HCT116 (cell line): ENCODE data around the gene FAM76B. TPM values are rescaled to one million over a fixed set of nuclear protein-coding genes. Genes with fewer than 3 reads are reported as not detected.

Source experiments
- ATAC-seq: fragments of 200-7000 bp; cut with Tn5 transposase; 2 replicates; pipeline ENCODE4 v1.9.1; 2020; ENCODE audit warnings: mild to moderate bottlenecking, moderate library complexity
- BruUV-seq: library from RNA; stranded (reverse); fragments of 400-500 nt; replicated peaks from 2 replicates; lab custom pipeline; 2021; lab: Mats Ljungman, UMichigan
- CTCF ChIA-PET: fragments of 300-600 bp; sonication (Branson Sonifier 250); formaldehyde crosslinking; loops from one replicate; lab custom pipeline; 2021; ENCODE audit warnings: antibody characterized with exemption; lab: Charles Lee
- POLR2A ChIA-PET: fragments of 300-600, 350-600 bp; sonication (Branson Sonifier 250); formaldehyde crosslinking; loops from one replicate; lab custom pipeline; 2021; ENCODE audit warnings: antibody characterized with exemption; lab: Charles Lee
- RAD21 ChIA-PET, 2 experiments: fragments of 300-600 bp; sonication (Branson Sonifier 250); formaldehyde crosslinking; loops; one replicate each; lab custom pipeline; 2023; ENCODE audit warnings: low total read pairs in 2 of 2; ENCODE audit not compliant: uncharacterized antibody in 2 of 2, unreplicated experiment in 2 of 2, low non-redundant PET in 1 of 2; lab: Charles Lee
- DNase-seq: peaks from one replicate; pipeline ENCODE4 v3.0.0-alpha.2; 2010; ENCODE audit warnings: low read depth, low spot score
- H2AFZ ChIP-seq: fragments of 200-600 bp; shearing (Covaris generic), sonication (generic); 2 replicates; pipeline ENCODE4 v1.6.1; 2017; ENCODE audit warnings: low read depth, mixed run types, mixed read lengths, antibody characterized with exemption, low read length; ENCODE audit not compliant: poor library complexity, severe bottlenecking
- H3K27ac ChIP-seq: 2 replicates; pipeline ENCODE4 v1.5.1; 2012; ENCODE audit warnings: low read depth, low read length
- H3K27me3 ChIP-seq: fragments of 200-600 bp; sonication (generic); 2 replicates; pipeline ENCODE4 v1.6.1; 2016; ENCODE audit warnings: mixed run types, low read length, mixed read lengths; ENCODE audit not compliant: insufficient read depth
- H3K36me3 ChIP-seq, 2 experiments: fragments of 200-500 bp in 1 of 2; fragments of 200-600 bp in 1 of 2; sonication (Bioruptor generic) in 1 of 2; sonication (generic) in 1 of 2; 2 replicates each; pipeline versions ENCODE4 v1.5.1 to v1.6.1; 2014 to 2016; ENCODE audit warnings: low read length in 2 of 2, inconsistent platforms in 1 of 2, mixed read lengths in 1 of 2, mixed run types in 1 of 2; ENCODE audit not compliant: insufficient read depth in 2 of 2, control insufficient read depth in 1 of 2
- H3K4me1 ChIP-seq, 2 experiments: fragments of 200-600 bp in 1 of 2; sonication (generic) in 1 of 2; 2 replicates each; pipeline versions ENCODE4 v1.5.1 to v1.6.1; 2012 to 2017; ENCODE audit warnings: low read length in 2 of 2, inconsistent platforms in 1 of 2, mild to moderate bottlenecking in 1 of 2, mixed read lengths in 1 of 2, mixed run types in 1 of 2, moderate library complexity in 1 of 2; ENCODE audit not compliant: insufficient read depth in 2 of 2, control insufficient read depth in 1 of 2
- H3K4me2 ChIP-seq: fragments of 200-600 bp; sonication (generic); 2 replicates; pipeline ENCODE4 v1.6.1; 2017; ENCODE audit warnings: mixed run types, low read length, mixed read lengths
- H3K4me3 ChIP-seq, 2 experiments: fragments of 200-600 bp in 1 of 2; sonication (generic) in 1 of 2; replicated peaks in 1 of 2; 2 replicates each; pipeline ENCODE4 v1.5.1; 2011 to 2016; ENCODE audit warnings: low read length in 2 of 2, control low read depth in 1 of 2, low read depth in 1 of 2, mild to moderate bottlenecking in 1 of 2, mixed read lengths in 1 of 2, mixed run types in 1 of 2
- H3K79me2 ChIP-seq: fragments of 200-600 bp; sonication (generic); 2 replicates; pipeline ENCODE4 v1.6.1; 2017; ENCODE audit warnings: mild to moderate bottlenecking, mixed run types, low read length, moderate library complexity, mixed read lengths; ENCODE audit not compliant: insufficient read depth
- H3K9ac ChIP-seq: fragments of 200-600 bp; sonication (generic); 2 replicates; pipeline ENCODE4 v1.6.1; 2016; ENCODE audit warnings: low read length, mixed read lengths
- H3K9me2 ChIP-seq: fragments of 200-600 bp; sonication (generic), shearing (Covaris generic); 2 replicates; pipeline ENCODE4 v1.6.1; 2017; ENCODE audit warnings: mixed run types, mild to moderate bottlenecking, moderate library complexity; ENCODE audit not compliant: insufficient read depth
- H3K9me3 ChIP-seq, 2 experiments: fragments of 200-500 bp in 1 of 2; fragments of 200-600 bp in 1 of 2; sonication (Bioruptor generic) in 1 of 2; sonication (generic) in 1 of 2; 2 replicates each; pipeline ENCODE4 v1.6.1; 2014 to 2017; ENCODE audit warnings: low read length in 2 of 2, mixed read lengths in 2 of 2, inconsistent platforms in 1 of 2, low read depth in 1 of 2, mild to moderate bottlenecking in 1 of 2, mixed run types in 1 of 2, moderate library complexity in 1 of 2; ENCODE audit not compliant: control insufficient read depth in 1 of 2, insufficient read depth in 1 of 2
- H4K20me1 ChIP-seq: fragments of 200-600 bp; sonication (generic), shearing (Covaris generic); 2 replicates; pipeline ENCODE4 v1.6.1; 2017; ENCODE audit warnings: mixed run types, mild to moderate bottlenecking, moderate library complexity; ENCODE audit not compliant: insufficient read depth
- ATF3 ChIP-seq: IDR thresholded peaks from 2 replicates; pipeline ENCODE4 v1.6.1; 2012
- CBX3 ChIP-seq: IDR thresholded peaks from 2 replicates; pipeline ENCODE4 v1.6.1; 2012; ENCODE audit warnings: low read depth
- CEBPB ChIP-seq: IDR thresholded peaks from 2 replicates; pipeline ENCODE4 v1.6.1; 2012; ENCODE audit warnings: low read depth
- EGR1 ChIP-seq: IDR thresholded peaks from 2 replicates; pipeline ENCODE4 v1.6.1; 2012; ENCODE audit warnings: low read depth
- ELF1 ChIP-seq: IDR thresholded peaks from 2 replicates; pipeline ENCODE4 v1.6.1; 2012; ENCODE audit warnings: low read depth, borderline replicate concordance
- EZH2 ChIP-seq: fragments of 200-600 bp; sonication (generic); IDR thresholded peaks from 2 replicates; pipeline ENCODE4 v1.6.1; 2017; ENCODE audit warnings: antibody characterized with exemption, mixed run types
- FOSL1 ChIP-seq: IDR thresholded peaks from 2 replicates; pipeline ENCODE4 v1.6.1; 2012; ENCODE audit warnings: low read depth
- JUND ChIP-seq: IDR thresholded peaks from 2 replicates; pipeline ENCODE4 v1.6.1; 2012
- POLR2A ChIP-seq: IDR thresholded peaks from 2 replicates; pipeline ENCODE4 v1.7.0; 2011; ENCODE audit warnings: borderline replicate concordance; ENCODE audit not compliant: insufficient read depth, insufficient read length; ENCODE audit errors: extremely low read depth
- POLR2AphosphoS5 ChIP-seq: IDR thresholded peaks from 2 replicates; pipeline ENCODE4 v1.6.1; 2011; ENCODE audit warnings: mild to moderate bottlenecking, low read depth, low read length, moderate library complexity
- RAD21 ChIP-seq: IDR thresholded peaks from 2 replicates; pipeline ENCODE4 v1.6.1; 2012; ENCODE audit warnings: low read depth, mild to moderate bottlenecking
- REST ChIP-seq: IDR thresholded peaks from 2 replicates; pipeline ENCODE4 v1.6.1; 2012; ENCODE audit warnings: low read depth
- SRF ChIP-seq: IDR thresholded peaks from 2 replicates; pipeline ENCODE4 v1.6.1; 2012; ENCODE audit warnings: low read depth
- ZBTB33 ChIP-seq: IDR thresholded peaks from 2 replicates; pipeline ENCODE4 v1.6.1; 2011; ENCODE audit warnings: mild to moderate bottlenecking, low read length, moderate library complexity; ENCODE audit not compliant: insufficient replicate concordance; ENCODE audit errors: extremely low read depth
- ZNF274 ChIP-seq: fragments of 200-500 bp; sonication (Bioruptor generic); IDR thresholded peaks from 2 replicates; pipeline ENCODE4 v1.6.1; 2014; ENCODE audit warnings: mild to moderate bottlenecking, low read depth, low read length, inconsistent platforms
- intact Hi-C: fragments of 100-400 bp; cut with micrococcal nuclease; formaldehyde crosslinking; loops from 2 replicates; pipeline ENCODE4 v1.10.0; 2022
- total RNA-seq: library from RNA; stranded (reverse); gene quantifications from one replicate; pipeline ENCODE4 v1.2.1, GENCODE V29; 2021; ENCODE audit not compliant: unreplicated experiment

The FAM76B gene
- total RNA-seq, 1 experiment from 2014 or later = 27.5 TPM

- ChIA-PET POLR2A (no interaction called here), CTCF (interaction anchor here (1.2 to 1.3 kb wide), 2 partner anchors 613 to 615 kb away, joined by 4 to 6 read pairs; no protein-coding TSS in a partner anchor), RAD21 (no interaction called here)
- Histone ChIP-seq H3K36me3 (peaks cover 0 to 13% of the 10 kb centered on the region in 2 experiments; a peak in 1 of 4 replicates), H3K9ac (no peak overlapping the region), H3K79me2 (no peaks in the 10 kb centered on the region), H3K27me3 (no peaks in the 10 kb centered on the region), H3K4me3 (no peak overlapping the region), H3K9me2 (no peaks in the 10 kb centered on the region), H3K4me2 (no peak overlapping the region), H2AFZ (no peak overlapping the region), H3K27ac (no peak overlapping the region), H4K20me1 (no peaks in the 10 kb centered on the region), H3K9me3 (no peaks in the 10 kb centered on the region), H3K4me1 (no peaks in the 10 kb centered on the region)
- no TSS peak for BruUV-seq
- ATAC-seq (no peak), DNase-seq (no peak)
- intact Hi-C loops = loop anchor here (10.0 kb wide), 1 partner anchor 657 kb away; no protein-coding TSS in a partner anchor
- no peak for TF ChIP-seq SRF
- no peak for TF ChIP-seq FOSL1
- TF ChIP-seq POLR2A = no peak
- no peak for TF ChIP-seq JUND
- TF ChIP-seq CBX3 = no peak
- TF ChIP-seq CEBPB = no peak
- no peak for TF ChIP-seq ZNF274
- no peak for TF ChIP-seq EGR1
- TF ChIP-seq ATF3 = no peak
Measured at GRCh38 chr11:95767498-95767897, 22.1 kb downstream of the FAM76B start.

GRCh38 chr11:95766701-95767100 lies 22.9 kb downstream of the FAM76B start:
- no TSS peak for BruUV-seq
- no peak overlapping the region for H3K9ac ChIP-seq
- no peaks in the 10 kb centered on the region for H3K9me3 ChIP-seq
- ATAC-seq = no peak
- no peak for DNase-seq
- H3K79me2 ChIP-seq = no peaks in the 10 kb centered on the region
- ChIA-PET POLR2A (no interaction called here), RAD21 (no interaction called here), CTCF (interaction anchor here (8.3 kb wide), 1 partner anchor 614 kb away, joined by 83 read pairs; no protein-coding TSS in a partner anchor)
- H3K4me1 ChIP-seq = no peaks in the 10 kb centered on the region
- H3K9me2 ChIP-seq = no peaks in the 10 kb centered on the region
- no peak overlapping the region for H3K4me3 ChIP-seq
- peaks cover 0 to 9% of the 10 kb centered on the region in 2 experiments; a peak in 1 of 4 replicates for H3K36me3 ChIP-seq
- no peaks in the 10 kb centered on the region for H4K20me1 ChIP-seq
- no peak overlapping the region for H2AFZ ChIP-seq
- H3K27ac ChIP-seq = no peak overlapping the region
- no peak overlapping the region for H3K4me2 ChIP-seq
- H3K27me3 ChIP-seq = no peaks in the 10 kb centered on the region
- intact Hi-C loops = loop anchor here (10.0 kb wide), 1 partner anchor 658 kb away; no protein-coding TSS in a partner anchor
- TF ChIP-seq ATF3 (no peak), CBX3 (no peak), RAD21 (no peak), ELF1 (no peak), ZBTB33 (no peak), EZH2 (no peak), POLR2AphosphoS5 (no peak), ZNF274 (no peak), REST (no peak)
